GM19035 (cell line): Measurements from ENCODE around the gene PCDHA9.
"Not testable (repeated sequence)": the region's sequence is repeated elsewhere in the genome, so short reads cannot be mapped to it uniquely, and the experiment has no call there.

Source experiments
- ATAC-seq: cut with Tn5 transposase; IDR thresholded peaks from one replicate; pipeline ENCODE4 v1.9.1; 2021; ENCODE audit not compliant: unreplicated experiment

The PCDHA9 gene

GRCh38 chr5:140875085-140876065 is 27.2 kb downstream of the PCDHA9 start, which contains the start of gene PCDHA12:
Gene PCDHA12, plus strand, starts transcription at chr5:140875308. Its CDS starts 165 bp downstream, at chr5:140875473.
- ATAC-seq: no peak

- ATAC-seq: not testable (repeated sequence)
Measured at GRCh38 chr5:140876541-140877261, 28.5 kb downstream of the PCDHA9 start.

DNA sequence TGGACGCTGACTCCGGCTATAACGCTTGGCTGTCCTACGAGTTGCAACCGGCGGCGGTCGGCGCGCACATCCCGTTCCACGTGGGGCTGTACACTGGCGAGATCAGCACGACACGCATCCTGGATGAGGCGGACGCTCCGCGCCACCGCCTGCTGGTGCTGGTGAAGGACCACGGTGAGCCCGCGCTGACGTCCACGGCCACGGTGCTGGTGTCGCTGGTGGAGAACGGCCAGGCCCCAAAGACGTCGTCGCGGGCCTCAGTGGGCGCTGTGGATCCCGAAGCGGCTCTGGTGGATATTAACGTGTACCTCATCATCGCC is 29.0 kb downstream of the PCDHA9 start:
- no peak for ATAC-seq

DNA sequence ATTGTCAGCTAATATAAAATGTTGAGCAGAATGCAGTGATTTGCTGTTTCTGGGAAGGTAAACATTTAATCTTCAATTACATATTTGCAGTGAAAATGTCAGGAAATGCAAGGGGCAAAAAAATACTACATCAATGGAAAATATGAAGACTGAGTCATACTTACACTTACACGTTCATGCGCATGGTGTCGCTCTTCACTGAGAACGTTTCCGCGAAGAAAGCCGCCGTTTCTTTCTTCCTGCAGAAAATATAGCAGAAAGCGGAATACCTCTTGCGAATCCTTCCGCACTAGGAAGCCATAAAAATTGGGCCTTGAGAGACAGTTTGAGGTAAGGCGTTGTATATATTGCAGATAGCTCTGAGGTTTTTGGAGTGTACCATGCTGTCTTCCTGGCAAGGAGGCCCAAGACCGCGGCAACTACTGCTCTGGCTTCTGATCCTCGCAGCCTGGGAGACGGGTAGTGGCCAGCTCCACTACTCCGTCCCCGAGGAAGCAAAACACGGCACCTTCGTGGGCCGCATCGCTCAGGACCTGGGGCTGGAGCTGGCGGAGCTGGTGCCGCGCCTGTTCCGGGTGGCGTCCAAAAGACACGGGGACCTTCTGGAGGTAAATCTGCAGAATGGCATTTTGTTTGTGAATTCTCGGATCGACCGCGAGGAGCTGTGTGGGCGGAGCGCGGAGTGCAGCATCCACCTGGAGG is 33.9 kb downstream of the PCDHA9 start, which contains the start of gene PCDHA13:
Gene PCDHA13, plus strand, starts transcription at position 236 of the 702 bp plus-strand sequence. Its CDS starts 145 bp downstream, at position 381.
- no peak for ATAC-seq

- ATAC-seq: no peak
Measured at GRCh38 chr5:140882591-140882899, 34.4 kb downstream of the PCDHA9 start.

DNA sequence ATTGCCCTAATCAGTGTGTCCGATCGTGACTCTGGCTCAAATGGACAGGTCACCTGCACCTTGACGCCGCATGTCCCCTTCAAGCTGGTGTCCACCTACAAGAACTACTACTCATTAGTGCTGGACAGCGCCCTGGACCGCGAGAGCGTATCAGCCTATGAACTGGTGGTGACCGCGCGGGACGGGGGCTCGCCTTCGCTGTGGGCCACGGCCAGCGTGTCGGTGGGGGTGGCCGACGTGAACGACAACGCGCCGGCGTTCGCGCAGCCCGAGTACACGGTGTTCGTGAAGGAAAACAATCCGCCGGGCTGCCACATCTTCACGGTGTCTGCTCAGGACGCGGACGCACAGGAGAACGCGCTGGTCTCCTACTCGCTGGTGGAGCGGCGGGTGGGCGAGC is 35.2 kb downstream of the PCDHA9 start:
- ATAC-seq: no peak

DNA sequence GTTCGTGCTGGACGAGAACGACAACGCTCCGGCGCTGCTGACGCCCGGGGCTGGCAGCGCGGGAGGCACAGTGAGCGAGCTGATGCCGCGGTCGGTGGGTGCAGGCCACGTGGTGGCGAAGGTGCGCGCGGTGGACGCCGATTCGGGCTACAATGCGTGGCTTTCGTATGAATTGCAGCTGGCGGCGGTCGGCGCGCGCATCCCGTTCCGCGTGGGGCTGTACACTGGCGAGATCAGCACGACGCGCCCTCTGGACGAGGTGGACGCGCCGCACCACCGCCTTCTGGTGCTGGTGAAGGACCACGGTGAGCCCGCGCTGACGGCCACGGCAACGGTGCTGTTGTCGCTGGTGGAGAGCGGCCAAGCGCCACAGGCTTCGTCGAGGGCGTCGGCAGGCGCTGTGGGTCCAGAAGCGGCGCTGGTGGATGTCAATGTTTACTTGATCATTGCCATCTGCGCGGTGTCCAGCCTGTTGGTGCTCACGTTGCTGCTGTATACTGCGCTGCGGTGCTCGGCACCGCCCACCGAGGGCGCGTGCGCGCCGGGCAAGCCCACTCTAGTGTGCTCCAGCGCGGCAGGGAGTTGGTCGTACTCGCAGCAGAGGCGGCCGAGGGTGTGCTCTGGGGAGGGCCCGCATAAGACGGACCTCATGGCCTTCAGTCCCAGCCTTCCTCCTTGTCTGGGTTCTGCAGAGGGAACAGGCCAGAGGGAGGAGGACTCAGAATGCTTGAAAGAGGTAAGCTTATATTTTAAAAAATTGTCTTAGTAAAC is 35.9 kb downstream of the PCDHA9 start:
- ATAC-seq: no peak
